Suprapubic skin (tissue), 4 donors: ENCODE data around the gene RIMS1. TPM values are rescaled to one million over a fixed set of nuclear protein-coding genes. Genes with fewer than 3 reads are reported as not detected.

Experiments
- DNase-seq, 2 donors: peaks; one replicate each; pipeline ENCODE4 v3.0.0-alpha.2; 2019; ENCODE audit warnings: low spot score in 2 of 2
- H3K27ac ChIP-seq: fragments of 200-600 bp; sonication (generic); one replicate; pipeline ENCODE4 v1.5.1; 2019
- H3K27me3 ChIP-seq: fragments of 200-600 bp; sonication (generic); one replicate; pipeline ENCODE4 v1.5.1; 2019
- H3K36me3 ChIP-seq: fragments of 200-600 bp; sonication (generic); one replicate; pipeline ENCODE4 v1.5.1; 2019
- H3K4me1 ChIP-seq: fragments of 200-600 bp; sonication (generic); one replicate; pipeline ENCODE4 v1.5.1; 2019
- H3K4me3 ChIP-seq: fragments of 200-600 bp; sonication (generic); one replicate; pipeline ENCODE4 v1.5.1; 2019; ENCODE audit warnings: mild to moderate bottlenecking
- H3K9me3 ChIP-seq: fragments of 200-600 bp; sonication (generic); one replicate; pipeline ENCODE4 v1.5.1; 2019
- EP300 ChIP-seq: sonication (generic); formaldehyde crosslinking; IDR thresholded peaks from one replicate; pipeline ENCODE4 v1.6.1; 2017; ENCODE audit warnings: antibody characterized with exemption
- POLR2A ChIP-seq, 2 donors: fragments of 450-650 bp; IDR thresholded peaks; one replicate each; pipeline ENCODE4 v1.6.1; 2017; ENCODE audit warnings: antibody characterized with exemption in 2 of 2, mild to moderate bottlenecking in 2 of 2, moderate library complexity in 2 of 2
- POLR2AphosphoS5 ChIP-seq, 3 donors: sonication (generic); formaldehyde crosslinking; IDR thresholded peaks; one replicate each; pipeline ENCODE4 v1.6.1; 2017; ENCODE audit warnings: antibody characterized with exemption in 3 of 3
- WGBS: methylation state at CpG from one replicate; pipeline ENCODE4 v1.1.5; 2018; 5-methylcytosine and 5-hydroxymethylcytosine counted together
- total RNA-seq, 4 donors: library from RNA; depleted of rRNA; stranded (reverse); fragments of >200 nt; gene quantifications; one replicate each; pipeline ENCODE4 v1.1.0, GENCODE V29; 2016
- TF ChIP-seq, protein P1 (sequence below), 2 donors: fragments of 200-600 bp in 1 of 2; fragments of 450-650 bp in 1 of 2; sonication (generic) in 1 of 2; IDR thresholded peaks; one replicate each; pipeline ENCODE4 v1.5.1; 2016 to 2019; ENCODE audit warnings: antibody characterized with exemption in 2 of 2, mild to moderate bottlenecking in 1 of 2, moderate library complexity in 1 of 2

The RIMS1 gene
- total RNA-seq, 4 donors from 2014 or later = 2.9 to 9.7 (median 4.5) TPM

DNA sequence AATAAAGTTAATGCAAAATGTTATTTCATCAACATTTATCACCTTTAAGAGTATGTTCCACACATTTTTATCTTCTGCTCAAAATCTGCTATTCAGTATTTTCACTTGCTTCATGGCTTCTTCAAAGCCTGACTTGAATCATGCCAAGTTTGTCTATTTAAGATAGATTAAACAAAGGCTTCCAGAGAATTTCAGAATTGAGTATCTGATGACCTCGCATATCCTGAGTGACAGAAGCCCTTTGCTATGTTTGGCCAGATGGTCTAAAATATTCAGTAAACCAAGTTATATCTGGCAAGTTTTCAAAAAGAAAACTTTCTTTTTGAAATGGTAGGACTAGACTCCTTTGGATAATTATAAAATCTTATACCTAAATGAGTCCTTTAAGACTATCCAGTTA is 386.6 kb downstream of the RIMS1 start:
- Histone ChIP-seq H3K4me3 (no peak overlapping the region), H3K9me3 (no peaks in the 10 kb centered on the region), H3K4me1 (no peaks in the 10 kb centered on the region), H3K36me3 (no peaks in the 10 kb centered on the region), H3K27ac (no peak overlapping the region), H3K27me3 (no peaks in the 10 kb centered on the region)
- no peak for DNase-seq
- WGBS = 48% methylated on average over 1 of the region's 1 CpG
- no peak for TF ChIP-seq EP300
- no peak for TF ChIP-seq POLR2AphosphoS5 (IDR thresholded peaks at IDR 0.05)
- TF ChIP-seq POLR2A (IDR thresholded peaks at IDR 0.05) = no peak
- TF ChIP-seq, protein P1, sequence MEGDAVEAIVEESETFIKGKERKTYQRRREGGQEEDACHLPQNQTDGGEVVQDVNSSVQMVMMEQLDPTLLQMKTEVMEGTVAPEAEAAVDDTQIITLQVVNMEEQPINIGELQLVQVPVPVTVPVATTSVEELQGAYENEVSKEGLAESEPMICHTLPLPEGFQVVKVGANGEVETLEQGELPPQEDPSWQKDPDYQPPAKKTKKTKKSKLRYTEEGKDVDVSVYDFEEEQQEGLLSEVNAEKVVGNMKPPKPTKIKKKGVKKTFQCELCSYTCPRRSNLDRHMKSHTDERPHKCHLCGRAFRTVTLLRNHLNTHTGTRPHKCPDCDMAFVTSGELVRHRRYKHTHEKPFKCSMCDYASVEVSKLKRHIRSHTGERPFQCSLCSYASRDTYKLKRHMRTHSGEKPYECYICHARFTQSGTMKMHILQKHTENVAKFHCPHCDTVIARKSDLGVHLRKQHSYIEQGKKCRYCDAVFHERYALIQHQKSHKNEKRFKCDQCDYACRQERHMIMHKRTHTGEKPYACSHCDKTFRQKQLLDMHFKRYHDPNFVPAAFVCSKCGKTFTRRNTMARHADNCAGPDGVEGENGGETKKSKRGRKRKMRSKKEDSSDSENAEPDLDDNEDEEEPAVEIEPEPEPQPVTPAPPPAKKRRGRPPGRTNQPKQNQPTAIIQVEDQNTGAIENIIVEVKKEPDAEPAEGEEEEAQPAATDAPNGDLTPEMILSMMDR (IDR thresholded peaks at IDR 0.05) = no peak

DNA sequence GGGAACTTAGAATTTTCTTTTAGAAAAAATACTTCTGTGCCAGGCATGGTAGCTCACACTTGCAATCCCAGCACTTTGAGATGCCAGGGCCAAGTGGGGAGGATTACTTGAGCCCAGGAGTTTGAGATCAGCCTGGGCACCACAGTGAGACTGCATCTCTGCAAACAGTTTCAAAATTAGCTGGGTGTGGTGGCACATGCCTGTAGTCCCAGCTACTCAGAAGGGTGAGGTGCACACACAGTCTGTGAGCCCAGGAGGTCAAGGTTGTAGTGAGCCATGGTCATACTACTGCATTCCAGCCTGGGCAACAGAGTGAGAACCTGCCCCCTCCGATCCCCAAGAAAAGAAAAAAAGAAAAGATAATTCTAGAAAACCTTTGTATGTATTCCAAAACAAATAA is 389.5 kb downstream of the RIMS1 start:
- WGBS = 72% methylated on average over 1 of the region's 1 CpG
- no peaks in the 10 kb centered on the region for H3K4me1 ChIP-seq
- H3K27ac ChIP-seq = no peak overlapping the region
- H3K27me3 ChIP-seq = no peaks in the 10 kb centered on the region
- H3K9me3 ChIP-seq = no peaks in the 10 kb centered on the region
- no peaks in the 10 kb centered on the region for H3K36me3 ChIP-seq
- no peak overlapping the region for H3K4me3 ChIP-seq
- DNase-seq = no peak
- TF ChIP-seq POLR2A (IDR thresholded peaks at IDR 0.05) = no peak
- TF ChIP-seq, protein P1 (IDR thresholded peaks at IDR 0.05) = no peak
- TF ChIP-seq EP300 = no peak
- TF ChIP-seq POLR2AphosphoS5 (IDR thresholded peaks at IDR 0.05) = no peak

DNA sequence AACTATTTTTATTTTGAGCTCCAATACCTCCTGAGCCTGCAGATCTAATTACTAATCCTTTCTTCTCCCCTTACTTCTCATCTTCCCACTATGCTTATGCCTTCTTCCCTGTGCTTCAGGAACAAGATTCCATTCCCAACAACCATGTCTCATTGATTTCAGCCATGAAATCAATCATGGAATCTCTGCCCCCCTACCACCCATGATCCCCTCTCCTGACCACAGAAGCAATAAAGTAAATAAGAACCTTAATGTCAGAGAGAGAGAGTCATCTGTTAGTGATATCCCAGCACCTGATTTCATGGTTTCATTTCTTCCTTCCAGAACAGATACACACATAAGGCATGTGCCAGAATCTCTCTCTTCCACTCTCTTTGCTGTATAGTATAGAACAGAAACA is 395.9 kb downstream of the RIMS1 start:
- TF ChIP-seq, protein P1 (IDR thresholded peaks at IDR 0.05) = no peak
- TF ChIP-seq POLR2A (IDR thresholded peaks at IDR 0.05) = no peak
- no peak for TF ChIP-seq POLR2AphosphoS5 (IDR thresholded peaks at IDR 0.05)
- no peak for TF ChIP-seq EP300
- Histone ChIP-seq H3K4me1 (no peaks in the 10 kb centered on the region), H3K9me3 (no peaks in the 10 kb centered on the region), H3K27me3 (no peaks in the 10 kb centered on the region), H3K27ac (no peak overlapping the region), H3K4me3 (no peak overlapping the region), H3K36me3 (no peaks in the 10 kb centered on the region)
- DNase-seq = no peak

DNA sequence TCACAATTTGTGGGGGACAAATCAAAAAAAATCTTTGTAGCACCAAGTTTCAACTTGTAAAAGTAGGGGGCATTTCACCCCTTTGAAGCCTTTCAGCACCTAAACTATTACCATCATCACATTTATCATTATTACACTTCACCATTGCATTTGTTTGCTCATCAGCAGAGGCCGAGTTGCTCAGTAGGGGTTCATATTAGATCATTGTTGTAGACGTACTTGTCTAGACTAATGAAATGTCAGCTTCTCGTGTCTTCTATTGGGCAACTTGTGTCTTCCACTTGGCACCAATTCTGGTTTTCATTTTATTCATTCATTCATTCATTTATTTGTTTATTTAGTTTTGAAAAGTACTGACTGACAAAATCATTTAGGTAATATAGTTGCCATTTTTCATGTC is 397.2 kb downstream of the RIMS1 start:
- no peaks in the 10 kb centered on the region for H3K4me1 ChIP-seq
- no peak overlapping the region for H3K4me3 ChIP-seq
- no peaks in the 10 kb centered on the region for H3K27me3 ChIP-seq
- H3K9me3 ChIP-seq = no peaks in the 10 kb centered on the region
- no peaks in the 10 kb centered on the region for H3K36me3 ChIP-seq
- no peak overlapping the region for H3K27ac ChIP-seq
- 73% methylated on average over 3 of the region's 3 CpGs for WGBS
- no peak for DNase-seq
- TF ChIP-seq POLR2AphosphoS5 (IDR thresholded peaks at IDR 0.05) (no peak), POLR2A (IDR thresholded peaks at IDR 0.05) (no peak), EP300 (no peak)
- TF ChIP-seq, protein P1 (IDR thresholded peaks at IDR 0.05) = no peak

DNA sequence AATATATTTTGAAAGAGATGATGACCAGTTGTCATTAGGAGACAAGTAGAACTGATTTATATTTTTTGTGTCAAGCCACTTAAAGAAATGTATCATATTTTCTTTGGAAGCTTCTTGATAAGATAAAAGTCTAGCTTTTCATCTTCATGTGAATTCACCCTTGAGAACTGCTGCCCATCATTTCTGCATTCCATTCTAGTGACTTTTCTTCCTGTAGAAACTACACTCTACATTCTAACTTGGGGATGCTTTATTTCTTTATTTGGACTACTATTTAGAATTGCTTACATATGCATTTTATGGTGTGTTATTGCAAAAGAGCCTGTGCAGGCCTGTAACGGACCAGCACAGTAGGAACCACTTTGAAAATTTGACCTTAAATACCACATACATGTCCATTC is 400.6 kb downstream of the RIMS1 start:
- WGBS = 69% methylated on average over 1 of the region's 1 CpG
- no peaks in the 10 kb centered on the region for H3K4me1 ChIP-seq
- no peaks in the 10 kb centered on the region for H3K27me3 ChIP-seq
- no peaks in the 10 kb centered on the region for H3K9me3 ChIP-seq
- no peak overlapping the region for H3K27ac ChIP-seq
- H3K4me3 ChIP-seq = no peak overlapping the region
- TF ChIP-seq, protein P1 (IDR thresholded peaks at IDR 0.05) = no peak
- TF ChIP-seq POLR2AphosphoS5 (IDR thresholded peaks at IDR 0.05) (no peak), POLR2A (IDR thresholded peaks at IDR 0.05) (no peak), EP300 (no peak)
- H3K36me3 ChIP-seq = no peaks in the 10 kb centered on the region
- no peak for DNase-seq
